WI38 (cell line): ENCODE measurements around the gene STRN3.

Experiments used
- H3K4me3 ChIP-seq: 2 replicates; pipeline ENCODE4 v1.5.1; 2011; ENCODE audit warnings: low read depth, mild to moderate bottlenecking, control low read depth, low read length
- TF ChIP-seq, protein P1 (sequence below): IDR thresholded peaks from 2 replicates; pipeline ENCODE4 v1.5.1; 2012; ENCODE audit warnings: low read depth, mild to moderate bottlenecking, control low read depth, low read length

Gene STRN3

DNA sequence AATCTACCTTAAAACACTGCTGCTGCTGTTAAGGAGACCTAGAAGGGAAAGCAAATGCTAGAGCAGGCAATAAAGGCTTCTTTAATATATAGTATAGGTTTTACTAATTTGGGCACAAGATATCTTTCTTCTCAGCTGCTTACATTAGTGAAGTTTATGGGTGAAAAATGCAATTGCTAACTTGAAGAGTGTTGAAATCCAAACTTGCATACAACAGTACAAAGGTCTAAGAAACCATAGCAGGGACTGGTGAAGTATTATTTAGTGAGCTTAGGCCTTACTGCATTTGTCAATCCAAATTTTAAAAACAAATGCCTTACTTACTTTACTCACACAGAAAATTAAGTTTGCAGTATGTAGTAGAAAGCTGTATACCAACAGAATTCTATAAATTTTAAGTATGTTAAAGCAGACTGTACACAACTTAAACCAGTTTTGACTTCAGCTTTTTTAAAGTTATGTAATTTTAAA is 2.1 kb downstream of the STRN3 start:
- TF ChIP-seq, protein P1, sequence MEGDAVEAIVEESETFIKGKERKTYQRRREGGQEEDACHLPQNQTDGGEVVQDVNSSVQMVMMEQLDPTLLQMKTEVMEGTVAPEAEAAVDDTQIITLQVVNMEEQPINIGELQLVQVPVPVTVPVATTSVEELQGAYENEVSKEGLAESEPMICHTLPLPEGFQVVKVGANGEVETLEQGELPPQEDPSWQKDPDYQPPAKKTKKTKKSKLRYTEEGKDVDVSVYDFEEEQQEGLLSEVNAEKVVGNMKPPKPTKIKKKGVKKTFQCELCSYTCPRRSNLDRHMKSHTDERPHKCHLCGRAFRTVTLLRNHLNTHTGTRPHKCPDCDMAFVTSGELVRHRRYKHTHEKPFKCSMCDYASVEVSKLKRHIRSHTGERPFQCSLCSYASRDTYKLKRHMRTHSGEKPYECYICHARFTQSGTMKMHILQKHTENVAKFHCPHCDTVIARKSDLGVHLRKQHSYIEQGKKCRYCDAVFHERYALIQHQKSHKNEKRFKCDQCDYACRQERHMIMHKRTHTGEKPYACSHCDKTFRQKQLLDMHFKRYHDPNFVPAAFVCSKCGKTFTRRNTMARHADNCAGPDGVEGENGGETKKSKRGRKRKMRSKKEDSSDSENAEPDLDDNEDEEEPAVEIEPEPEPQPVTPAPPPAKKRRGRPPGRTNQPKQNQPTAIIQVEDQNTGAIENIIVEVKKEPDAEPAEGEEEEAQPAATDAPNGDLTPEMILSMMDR, result no peak

DNA sequence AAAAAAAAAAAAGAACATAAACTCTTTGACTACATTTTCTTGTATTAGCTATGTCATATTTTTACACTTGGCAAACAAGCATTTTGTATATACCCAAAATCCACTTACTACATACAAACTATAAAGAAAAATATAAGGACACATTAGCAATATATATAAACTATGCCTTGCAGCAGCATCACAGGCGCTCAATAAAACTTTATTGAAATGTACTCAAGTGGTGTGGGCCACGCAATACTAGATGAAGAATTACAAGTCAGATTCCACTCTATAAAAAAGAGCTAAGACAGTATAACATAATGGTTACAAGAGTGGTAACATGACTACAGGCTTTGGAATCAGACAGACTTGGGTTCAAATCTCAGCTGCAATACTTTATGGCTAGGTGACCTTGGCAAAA is 3.8 kb downstream of the STRN3 start:
- TF ChIP-seq, protein P1, result no peak
- H3K4me3 ChIP-seq, result no peak overlapping the region

More for the DNA sequence above, 2.1 kb downstream of the STRN3 start:
- peak overlapping the region; percentile 94 for H3K4me3 ChIP-seq

DNA sequence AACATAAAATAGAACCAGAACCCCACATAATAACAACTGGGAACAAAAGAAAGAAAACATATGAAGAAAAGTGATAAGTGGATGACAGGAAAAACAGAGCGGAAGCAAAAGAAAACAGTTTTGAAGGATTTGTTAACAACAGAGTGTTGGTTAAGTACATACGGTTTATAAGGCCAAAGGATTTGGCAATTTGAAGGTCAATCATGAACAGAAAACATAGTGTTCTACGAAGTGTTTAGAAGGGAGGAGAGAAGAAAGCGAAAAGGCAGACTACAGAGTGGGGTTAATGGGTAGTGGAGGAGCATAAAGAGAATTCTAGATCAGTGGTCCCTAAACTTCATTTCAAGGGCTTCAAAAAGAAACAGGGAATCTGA is 4.6 kb downstream of the STRN3 start:
- no peak overlapping the region for H3K4me3 ChIP-seq
- TF ChIP-seq, protein P1, result no peak

DNA sequence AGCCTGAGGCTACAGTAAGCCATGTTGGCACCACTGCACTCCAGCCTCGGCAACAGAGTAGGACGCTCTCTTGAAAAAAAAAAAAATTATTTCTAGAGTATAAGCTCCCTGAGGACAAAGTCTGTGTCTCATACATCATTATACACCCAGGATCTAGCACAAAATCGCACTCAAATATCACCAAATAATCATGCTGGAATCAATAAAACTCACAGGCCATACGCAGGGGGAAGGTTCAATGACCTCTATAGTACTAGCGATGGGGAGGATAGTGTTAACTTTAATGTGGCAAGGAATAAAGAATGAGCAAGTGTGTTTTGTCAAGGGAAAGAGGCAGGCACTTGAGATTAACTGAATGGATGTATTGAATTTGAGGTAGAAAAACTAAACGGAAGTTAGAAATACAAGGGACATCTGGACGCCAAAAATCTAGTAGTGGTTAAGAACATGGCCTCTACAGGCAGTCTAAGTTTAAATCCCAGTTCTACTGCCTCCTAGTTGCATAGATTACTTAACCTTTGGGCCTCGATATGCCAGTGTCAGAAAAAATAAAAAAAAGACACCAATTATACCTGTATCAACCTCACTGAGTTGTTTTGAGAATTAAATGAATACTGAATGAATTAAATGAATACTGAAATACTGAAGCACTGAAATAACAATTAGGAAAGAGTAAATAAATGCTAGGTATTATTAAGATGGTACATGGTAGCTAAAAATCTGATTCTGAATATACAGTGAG is 5.2 kb downstream of the STRN3 start:
- TF ChIP-seq, protein P1, result no peak

DNA sequence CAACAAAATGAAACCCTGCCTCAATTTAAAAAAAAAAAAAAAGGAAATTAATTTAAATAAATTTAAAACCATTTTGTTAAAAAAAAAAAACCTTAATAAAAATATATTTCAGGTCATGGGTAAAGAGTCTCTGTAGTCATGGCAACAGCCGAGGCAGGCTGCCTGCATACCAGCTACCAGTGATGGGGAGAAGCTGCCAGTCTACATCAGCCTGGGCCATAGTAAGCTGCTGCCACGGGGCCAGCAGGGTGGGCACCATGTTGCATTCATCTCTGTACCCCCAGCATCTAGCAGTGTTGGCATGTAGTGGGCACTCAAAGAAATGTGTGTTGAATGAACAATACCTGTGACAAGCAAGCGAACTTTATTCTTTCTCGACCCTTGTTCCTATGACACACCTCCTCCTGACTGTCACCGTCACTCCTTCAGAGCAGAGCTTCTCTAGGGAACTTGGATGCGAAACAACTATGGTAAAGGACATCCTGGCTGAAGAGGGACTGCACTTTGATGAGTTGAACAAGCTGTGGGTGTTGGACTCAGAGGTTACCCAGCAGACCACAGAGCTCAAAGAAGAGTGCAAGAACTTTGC is 8.0 kb downstream of the STRN3 start:
- TF ChIP-seq, protein P1, result no peak
- H3K4me3 ChIP-seq, result no peak overlapping the region

More for the DNA sequence above, 5.2 kb downstream of the STRN3 start:
- H3K4me3 ChIP-seq, result no peak overlapping the region

DNA sequence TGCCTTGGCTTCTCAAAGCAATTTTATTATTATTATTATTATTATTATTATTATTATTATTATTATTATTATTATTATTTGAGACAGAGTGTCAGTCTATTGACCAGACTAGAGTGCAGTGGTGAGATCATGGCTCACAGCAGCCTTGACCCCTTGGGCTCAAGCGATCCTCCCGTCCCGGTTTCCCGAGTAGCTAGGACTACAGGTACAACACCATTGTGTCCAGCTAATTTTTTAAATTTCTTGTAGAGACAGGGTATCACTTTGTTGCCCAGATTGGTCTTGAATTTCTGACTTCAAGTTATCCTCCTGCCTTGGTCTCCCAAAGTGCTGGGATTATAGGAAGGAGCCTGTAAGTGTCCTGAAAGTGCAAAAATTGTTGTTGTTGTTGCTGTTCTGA is 12.3 kb downstream of the STRN3 start:
- H3K4me3 ChIP-seq, result no peak overlapping the region
- TF ChIP-seq, protein P1, result no peak

DNA sequence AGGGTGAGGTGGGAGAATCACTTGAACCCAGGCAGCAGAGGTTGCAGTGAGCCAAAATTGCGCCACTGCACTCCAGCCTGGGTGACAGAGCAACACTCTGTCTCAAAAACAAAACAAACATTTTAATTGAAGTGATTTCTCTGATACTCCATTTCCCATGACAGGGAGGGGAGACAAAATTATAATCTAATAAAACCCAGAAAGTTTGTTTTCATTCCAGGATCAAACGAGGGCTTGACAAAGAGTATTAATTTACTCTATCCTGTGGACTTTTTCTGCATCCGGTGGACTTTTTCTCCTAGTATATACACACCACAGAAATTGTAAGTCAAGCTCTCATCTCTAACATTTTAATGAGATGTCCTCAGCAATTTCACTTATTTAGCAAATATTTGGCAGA is 15.2 kb downstream of the STRN3 start:
- H3K4me3 ChIP-seq, result no peak overlapping the region
- TF ChIP-seq, protein P1, result no peak
